Fibroblast of pulmonary artery (primary cell): ENCODE results near the gene SELENOI.
"Not testable (repeated sequence)": the region's sequence is repeated elsewhere in the genome, so short reads cannot be mapped to it uniquely, and the experiment has no call there.

Experiments used
- DNase-seq: peaks from one replicate; pipeline ENCODE4 v3.0.0-alpha.2; 2010; ENCODE audit warnings: low read depth
- H3K4me3 ChIP-seq: replicated peaks from 2 replicates; pipeline ENCODE4 v1.5.1; 2011; ENCODE audit warnings: low read depth, mild to moderate bottlenecking, control low read depth, low read length, moderate library complexity
- TF ChIP-seq, protein P1 (sequence below): IDR thresholded peaks from 2 replicates; pipeline ENCODE4 v1.5.1; 2011; ENCODE audit warnings: mild to moderate bottlenecking, control low read depth, low read length, inconsistent platforms; ENCODE audit errors: missing control alignments

Gene SELENOI

DNA sequence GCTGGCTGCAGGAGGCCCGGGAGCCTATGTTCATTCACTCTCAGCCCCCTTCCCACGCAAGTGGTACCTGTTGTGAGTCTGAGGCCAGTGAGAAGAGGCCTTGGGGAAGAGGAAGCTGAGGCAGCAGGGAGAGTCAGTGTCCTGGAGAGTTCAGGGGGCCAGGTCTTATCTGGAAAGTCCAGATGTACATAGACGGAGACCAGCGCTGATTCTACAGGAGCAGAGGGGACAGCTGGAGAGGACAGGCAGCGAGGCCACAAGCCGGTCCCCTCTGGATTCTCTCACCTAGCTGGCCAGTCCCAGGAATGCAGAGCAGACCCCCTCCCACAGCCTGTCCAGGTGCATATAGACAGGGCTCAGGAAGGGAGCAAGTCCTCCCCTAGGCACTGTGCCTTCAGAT lies 29.1 kb upstream of the SELENOI start:
- TF ChIP-seq, protein P1, sequence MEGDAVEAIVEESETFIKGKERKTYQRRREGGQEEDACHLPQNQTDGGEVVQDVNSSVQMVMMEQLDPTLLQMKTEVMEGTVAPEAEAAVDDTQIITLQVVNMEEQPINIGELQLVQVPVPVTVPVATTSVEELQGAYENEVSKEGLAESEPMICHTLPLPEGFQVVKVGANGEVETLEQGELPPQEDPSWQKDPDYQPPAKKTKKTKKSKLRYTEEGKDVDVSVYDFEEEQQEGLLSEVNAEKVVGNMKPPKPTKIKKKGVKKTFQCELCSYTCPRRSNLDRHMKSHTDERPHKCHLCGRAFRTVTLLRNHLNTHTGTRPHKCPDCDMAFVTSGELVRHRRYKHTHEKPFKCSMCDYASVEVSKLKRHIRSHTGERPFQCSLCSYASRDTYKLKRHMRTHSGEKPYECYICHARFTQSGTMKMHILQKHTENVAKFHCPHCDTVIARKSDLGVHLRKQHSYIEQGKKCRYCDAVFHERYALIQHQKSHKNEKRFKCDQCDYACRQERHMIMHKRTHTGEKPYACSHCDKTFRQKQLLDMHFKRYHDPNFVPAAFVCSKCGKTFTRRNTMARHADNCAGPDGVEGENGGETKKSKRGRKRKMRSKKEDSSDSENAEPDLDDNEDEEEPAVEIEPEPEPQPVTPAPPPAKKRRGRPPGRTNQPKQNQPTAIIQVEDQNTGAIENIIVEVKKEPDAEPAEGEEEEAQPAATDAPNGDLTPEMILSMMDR, result no peak
- DNase-seq, result no peak
- no peak overlapping the region for H3K4me3 ChIP-seq

DNA sequence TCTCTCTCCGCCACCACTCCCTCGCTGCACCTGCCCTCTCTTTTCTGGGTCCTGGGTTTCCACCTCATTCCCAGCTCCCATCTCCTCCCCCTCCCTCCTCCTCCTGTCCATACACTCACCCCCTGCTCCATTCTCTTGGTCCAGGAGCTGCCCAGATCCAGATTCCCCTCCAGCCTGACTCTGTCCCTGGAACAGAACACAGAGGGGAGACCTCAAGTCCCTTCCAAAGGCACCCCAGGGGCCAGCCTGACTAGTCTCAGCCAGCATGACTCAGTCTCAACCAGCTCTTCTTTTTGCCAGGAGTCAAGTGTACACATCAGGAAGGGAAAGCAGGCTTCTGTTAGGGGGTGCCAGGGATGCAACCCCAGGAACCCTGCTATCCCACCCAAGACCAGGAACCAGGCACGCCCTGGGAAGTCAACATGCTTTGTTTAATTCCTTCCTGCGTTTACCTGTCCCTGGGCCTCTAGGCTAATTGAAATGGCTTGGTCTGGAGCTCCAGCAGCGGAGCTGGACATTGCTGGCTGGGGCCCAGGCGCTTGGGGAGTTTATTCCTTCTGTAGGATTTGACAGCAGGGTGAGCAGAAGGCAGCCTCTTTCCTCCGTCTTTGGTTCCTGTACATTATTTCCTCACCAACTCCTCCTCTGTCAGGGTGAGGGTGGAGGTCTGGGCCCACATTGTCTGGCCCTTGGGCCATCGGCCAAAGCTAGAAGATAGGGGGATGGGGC lies 28.4 kb upstream of the SELENOI start:
- TF ChIP-seq, protein P1, result no peak
- H3K4me3 ChIP-seq, result no peak overlapping the region
- no peak for DNase-seq

DNA sequence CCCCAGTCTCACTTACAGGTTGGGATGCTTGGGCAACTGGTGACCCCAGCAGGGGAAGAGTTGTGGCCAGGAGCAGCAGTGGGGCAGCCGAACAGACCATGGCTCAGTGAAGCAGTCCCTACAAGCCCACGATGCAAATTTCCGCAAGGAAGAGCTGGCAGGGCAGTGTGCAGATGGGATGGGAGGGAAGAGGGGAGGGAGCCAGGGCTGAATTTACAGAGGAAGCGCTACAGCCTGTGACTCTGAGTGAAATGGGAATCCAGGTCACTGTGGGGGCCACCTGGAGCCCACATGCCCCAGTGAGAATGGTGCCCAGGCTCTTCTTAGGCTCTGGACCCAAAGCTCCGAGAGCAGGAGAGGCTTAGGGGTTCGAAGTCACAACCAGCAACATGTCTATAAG lies 27.0 kb upstream of the SELENOI start:
- TF ChIP-seq, protein P1, result no peak
- DNase-seq, result no peak
- no peak overlapping the region for H3K4me3 ChIP-seq

DNA sequence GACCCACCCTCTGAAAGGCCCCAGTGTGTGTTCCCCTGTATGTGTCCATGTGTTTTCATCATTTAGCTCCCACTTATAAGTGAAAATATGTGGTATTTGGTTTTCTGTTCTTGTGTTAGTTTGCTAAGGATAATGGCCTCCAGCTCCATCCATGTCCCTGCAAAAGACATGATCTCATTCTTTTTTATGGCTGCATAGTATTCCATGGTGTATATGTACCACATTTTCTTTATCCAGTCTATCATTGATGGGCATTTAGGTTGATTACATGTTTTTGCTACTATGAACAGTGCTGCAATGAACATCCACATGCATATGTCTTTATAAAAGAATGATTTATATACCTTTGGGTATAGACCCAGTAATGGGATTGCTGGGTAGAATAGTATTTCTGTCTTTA lies 21.5 kb upstream of the SELENOI start:
- DNase-seq, H3K4me3 ChIP-seq: not testable (repeated sequence)

DNA sequence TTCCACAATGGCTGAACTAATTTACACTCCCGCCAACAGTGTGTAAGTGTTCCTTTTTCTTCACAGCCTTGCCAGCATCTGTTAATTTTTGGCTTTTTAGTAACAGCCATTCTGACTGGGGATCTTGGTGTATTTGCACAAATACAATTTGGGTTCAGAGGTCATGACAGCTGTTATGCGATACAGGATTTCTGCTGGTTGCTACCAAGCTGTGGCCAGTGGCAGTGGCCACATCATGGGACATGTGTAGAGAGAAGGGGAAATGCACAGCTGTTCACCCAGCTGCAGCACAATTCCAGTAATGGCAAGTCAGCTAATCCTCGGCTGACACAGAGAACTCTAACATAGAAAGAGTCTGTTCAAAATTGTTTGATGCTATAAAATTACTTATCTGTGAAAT lies 21.0 kb upstream of the SELENOI start:
- TF ChIP-seq, protein P1, result no peak
- DNase-seq, result no peak
- no peak overlapping the region for H3K4me3 ChIP-seq

DNA sequence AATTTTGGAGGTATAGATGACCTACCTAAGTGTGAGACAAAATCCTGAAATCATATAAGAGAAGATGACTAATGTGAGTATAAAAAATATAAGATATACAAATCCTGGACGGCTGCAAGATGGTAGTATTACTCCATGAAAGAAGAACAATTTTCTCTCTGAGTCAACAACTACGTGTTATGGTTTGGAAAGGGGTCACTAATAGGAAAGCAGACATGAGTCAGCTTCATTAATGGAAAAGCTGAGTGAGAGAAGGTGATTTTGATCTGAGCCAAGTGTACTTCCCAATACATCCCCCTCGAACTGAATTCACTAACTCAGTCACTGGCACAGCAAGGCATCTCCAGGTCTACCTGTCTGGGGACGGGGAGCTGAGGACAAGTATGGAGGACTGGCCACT lies 20.1 kb upstream of the SELENOI start:
- no peak overlapping the region for H3K4me3 ChIP-seq
- peak; percentile 23 for DNase-seq
- TF ChIP-seq, protein P1, result no peak

DNA sequence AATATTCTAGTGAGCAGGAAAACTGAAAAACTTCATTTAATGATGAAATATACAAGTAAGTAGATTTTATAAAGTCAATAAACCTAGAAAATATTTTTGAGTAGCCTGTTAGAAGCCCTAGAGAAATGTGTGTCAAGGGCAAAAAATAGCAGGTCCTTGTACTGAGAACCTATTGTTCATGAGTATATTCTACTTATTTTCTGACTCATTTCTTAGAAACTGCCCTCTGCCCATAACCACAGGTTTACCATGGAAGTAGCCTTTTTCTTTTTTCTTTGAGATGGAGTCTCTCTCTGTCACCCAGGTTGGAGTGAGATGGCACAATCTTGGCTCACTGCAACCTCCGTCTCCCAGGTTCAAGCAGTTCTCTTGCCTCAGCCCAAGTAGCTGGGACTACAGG lies 19.4 kb upstream of the SELENOI start:
- no peak overlapping the region for H3K4me3 ChIP-seq
- TF ChIP-seq, protein P1, result no peak
- DNase-seq, result no peak
